SU-DHL-6 (cell line): ENCODE data around the gene SLC10A3.
A peak's percentile ranks its signal among the peaks of the same experiment; 100 is the strongest.

Experiments used
- H2AFZ ChIP-seq: fragments of 200-600 bp; sonication (generic); 2 replicates; pipeline ENCODE4 v1.6.1; 2014; ENCODE audit warnings: low read depth, mild to moderate bottlenecking, moderate library complexity, mixed read lengths, antibody characterized with exemption, low read length; ENCODE audit not compliant: severe bottlenecking
- H3F3A ChIP-seq: fragments of 200-600 bp; shearing (Covaris generic); 2 replicates; pipeline ENCODE4 v1.6.0; 2016; ENCODE audit warnings: antibody characterized with exemption, mild to moderate bottlenecking; ENCODE audit not compliant: insufficient read depth
- H3K27ac ChIP-seq: fragments of 200-600 bp; sonication (generic); 2 replicates; pipeline ENCODE4 v1.5.1; 2016; ENCODE audit warnings: low read depth, mild to moderate bottlenecking, low read length, moderate library complexity, mixed read lengths
- H3K27me3 ChIP-seq: fragments of 200-600 bp; sonication (generic), shearing (Covaris generic); 2 replicates; pipeline ENCODE4 v1.6.0; 2014; ENCODE audit warnings: mild to moderate bottlenecking, low read length
- H3K36me3 ChIP-seq: fragments of 200-600 bp; sonication (generic); 2 replicates; pipeline ENCODE4 v1.6.1; 2014; ENCODE audit warnings: mild to moderate bottlenecking, low read length, mixed read lengths
- H3K4me2 ChIP-seq: fragments of 300-600, 200-600 bp; shearing (Covaris generic), sonication (generic); 2 replicates; pipeline ENCODE4 v1.6.0; 2014; ENCODE audit warnings: low read length, low read depth, mild to moderate bottlenecking; ENCODE audit not compliant: poor library complexity, severe bottlenecking
- H3K4me3 ChIP-seq: fragments of 200-600 bp; sonication (generic); 2 replicates; pipeline ENCODE4 v1.5.1; 2014; ENCODE audit warnings: antibody characterized with exemption, low read length, mild to moderate bottlenecking, mixed read lengths; ENCODE audit not compliant: insufficient read depth, poor library complexity, severe bottlenecking
- H3K79me2 ChIP-seq: fragments of 200-600 bp; sonication (generic); 2 replicates; pipeline ENCODE4 v1.6.1; 2014; ENCODE audit warnings: mild to moderate bottlenecking, low read length, moderate library complexity; ENCODE audit not compliant: insufficient read depth
- H3K9ac ChIP-seq: fragments of 200-600 bp; sonication (generic); 2 replicates; pipeline ENCODE4 v1.7.0; 2014; ENCODE audit warnings: mild to moderate bottlenecking, low read length
- H3K9me2 ChIP-seq: fragments of 200-600 bp; sonication (generic); replicated peaks from 2 replicates; pipeline ENCODE4 v1.6.1; 2014; ENCODE audit warnings: low read length; ENCODE audit not compliant: insufficient read depth
- H3K9me3 ChIP-seq: fragments of 200-600 bp; sonication (generic); 2 replicates; pipeline ENCODE4 v1.6.1; 2014; ENCODE audit warnings: low read length, mixed read lengths; ENCODE audit not compliant: insufficient read depth
- H4K20me1 ChIP-seq: fragments of 200-600 bp; sonication (generic); 2 replicates; pipeline ENCODE4 v1.6.1; 2014; ENCODE audit warnings: low read depth, mild to moderate bottlenecking, antibody characterized with exemption, low read length, moderate library complexity, mixed read lengths
- EZH2phosphoT487 ChIP-seq: fragments of 200-600 bp; sonication (generic), shearing (Covaris generic); conservative IDR thresholded peaks from 2 replicates; pipeline ENCODE4 v1.6.1; 2018; ENCODE audit warnings: mild to moderate bottlenecking, antibody characterized with exemption, low read length, moderate library complexity, mixed read lengths
- TF ChIP-seq, protein P1 (sequence below): fragments of 200-600 bp; sonication (generic); IDR thresholded peaks from one replicate; pipeline ENCODE4 v1.5.1; 2017; ENCODE audit warnings: antibody characterized with exemption, mild to moderate bottlenecking, low read length, moderate library complexity; ENCODE audit not compliant: insufficient read depth, poor library complexity, severe bottlenecking

The SLC10A3 gene, protein sequence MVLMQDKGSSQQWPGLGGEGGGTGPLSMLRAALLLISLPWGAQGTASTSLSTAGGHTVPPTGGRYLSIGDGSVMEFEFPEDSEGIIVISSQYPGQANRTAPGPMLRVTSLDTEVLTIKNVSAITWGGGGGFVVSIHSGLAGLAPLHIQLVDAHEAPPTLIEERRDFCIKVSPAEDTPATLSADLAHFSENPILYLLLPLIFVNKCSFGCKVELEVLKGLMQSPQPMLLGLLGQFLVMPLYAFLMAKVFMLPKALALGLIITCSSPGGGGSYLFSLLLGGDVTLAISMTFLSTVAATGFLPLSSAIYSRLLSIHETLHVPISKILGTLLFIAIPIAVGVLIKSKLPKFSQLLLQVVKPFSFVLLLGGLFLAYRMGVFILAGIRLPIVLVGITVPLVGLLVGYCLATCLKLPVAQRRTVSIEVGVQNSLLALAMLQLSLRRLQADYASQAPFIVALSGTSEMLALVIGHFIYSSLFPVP

DNA sequence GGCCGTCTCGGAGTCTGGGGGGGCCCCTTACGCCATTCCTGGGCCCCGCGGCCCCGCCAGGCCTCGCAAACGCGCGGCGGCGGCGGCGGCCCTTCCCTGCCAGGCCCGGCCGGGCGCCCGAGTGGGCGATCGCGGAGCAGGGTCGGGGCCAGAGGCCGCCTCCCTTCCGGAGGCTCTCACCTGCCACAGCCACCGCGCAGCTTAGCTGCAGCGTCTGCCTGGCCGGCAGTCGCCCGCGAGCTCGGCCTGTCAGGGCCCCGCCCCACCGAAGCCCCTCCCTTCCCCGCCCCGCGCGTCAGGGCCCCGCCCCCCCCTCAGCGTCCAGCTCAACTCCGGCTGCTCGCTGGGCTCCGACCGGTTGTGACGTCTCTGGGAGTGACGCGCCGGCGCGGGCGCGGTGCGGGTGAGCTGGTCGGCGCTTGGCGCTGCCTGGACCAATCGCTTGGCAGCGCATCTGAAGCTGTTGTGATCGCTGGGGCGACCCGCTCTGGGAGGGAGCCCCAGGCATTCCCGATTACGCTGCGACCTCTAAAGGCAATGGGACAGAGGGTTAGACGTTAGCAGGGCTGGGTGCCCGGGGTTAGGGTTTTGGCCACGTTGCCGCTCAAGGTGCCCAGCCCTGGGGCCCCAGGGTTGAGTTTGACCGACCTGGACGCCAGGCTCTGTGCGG lies at the start of gene SLC10A3:
SLC10A3 (minus strand) TSS at position 216 of the 670 bp plus-strand sequence. CDS start 1,689 bp downstream, outside the sequence.
- Histone ChIP-seq H3K4me2 (peak within 1 kb of the TSS; percentile 81), H3K9me2 (no peaks in the 10 kb centered on the region), H4K20me1 (no peaks in the 10 kb centered on the region), H3K9ac (peak within 1 kb of the TSS; percentile 74), H3K79me2 (peaks cover 8% of the 10 kb centered on the region), H3K27me3 (no peaks in the 10 kb centered on the region), H3K36me3 (no peaks in the 10 kb centered on the region), H3K27ac (peak within 1 kb of the TSS; percentile 65), H2AFZ (peak within 1 kb of the TSS; percentile 89), H3F3A (peaks cover 6% of the 10 kb centered on the region), H3K9me3 (no peaks in the 10 kb centered on the region), H3K4me3 (peak within 1 kb of the TSS; percentile 76)
- TF ChIP-seq, protein P1, sequence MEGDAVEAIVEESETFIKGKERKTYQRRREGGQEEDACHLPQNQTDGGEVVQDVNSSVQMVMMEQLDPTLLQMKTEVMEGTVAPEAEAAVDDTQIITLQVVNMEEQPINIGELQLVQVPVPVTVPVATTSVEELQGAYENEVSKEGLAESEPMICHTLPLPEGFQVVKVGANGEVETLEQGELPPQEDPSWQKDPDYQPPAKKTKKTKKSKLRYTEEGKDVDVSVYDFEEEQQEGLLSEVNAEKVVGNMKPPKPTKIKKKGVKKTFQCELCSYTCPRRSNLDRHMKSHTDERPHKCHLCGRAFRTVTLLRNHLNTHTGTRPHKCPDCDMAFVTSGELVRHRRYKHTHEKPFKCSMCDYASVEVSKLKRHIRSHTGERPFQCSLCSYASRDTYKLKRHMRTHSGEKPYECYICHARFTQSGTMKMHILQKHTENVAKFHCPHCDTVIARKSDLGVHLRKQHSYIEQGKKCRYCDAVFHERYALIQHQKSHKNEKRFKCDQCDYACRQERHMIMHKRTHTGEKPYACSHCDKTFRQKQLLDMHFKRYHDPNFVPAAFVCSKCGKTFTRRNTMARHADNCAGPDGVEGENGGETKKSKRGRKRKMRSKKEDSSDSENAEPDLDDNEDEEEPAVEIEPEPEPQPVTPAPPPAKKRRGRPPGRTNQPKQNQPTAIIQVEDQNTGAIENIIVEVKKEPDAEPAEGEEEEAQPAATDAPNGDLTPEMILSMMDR = peak; percentile 9
- no peak for TF ChIP-seq EZH2phosphoT487

DNA sequence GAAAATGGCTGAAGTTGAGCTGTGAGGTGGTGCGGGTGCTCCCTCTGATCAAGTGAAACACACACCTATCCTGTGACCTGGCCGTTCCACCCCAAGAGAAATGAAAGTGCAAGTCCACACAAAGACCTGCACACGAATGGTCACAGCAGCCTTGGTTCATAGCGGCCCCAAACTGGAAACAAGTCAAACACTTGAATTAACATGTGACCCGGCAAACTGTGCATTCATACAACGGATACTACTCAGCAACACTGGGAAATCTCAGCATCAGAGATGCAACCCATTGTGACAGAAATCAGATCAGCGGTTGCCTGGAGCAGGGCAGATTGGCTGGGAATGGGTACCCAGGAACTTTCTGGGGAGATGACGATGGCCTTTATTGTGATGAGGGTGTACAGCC lies 48.6 kb upstream of the SLC10A3 start:
- Histone ChIP-seq H3K36me3 (no peaks in the 10 kb centered on the region), H3K79me2 (no peaks in the 10 kb centered on the region), H3K27ac (no peak overlapping the region), H3K9ac (no peak overlapping the region), H2AFZ (no peak overlapping the region), H3F3A (no peaks in the 10 kb centered on the region), H3K4me2 (no peak overlapping the region), H3K9me3 (no peaks in the 10 kb centered on the region), H3K9me2 (no peaks in the 10 kb centered on the region), H4K20me1 (no peaks in the 10 kb centered on the region), H3K4me3 (no peak overlapping the region), H3K27me3 (no peaks in the 10 kb centered on the region)
- TF ChIP-seq, protein P1 = no peak
- no peak for TF ChIP-seq EZH2phosphoT487

DNA sequence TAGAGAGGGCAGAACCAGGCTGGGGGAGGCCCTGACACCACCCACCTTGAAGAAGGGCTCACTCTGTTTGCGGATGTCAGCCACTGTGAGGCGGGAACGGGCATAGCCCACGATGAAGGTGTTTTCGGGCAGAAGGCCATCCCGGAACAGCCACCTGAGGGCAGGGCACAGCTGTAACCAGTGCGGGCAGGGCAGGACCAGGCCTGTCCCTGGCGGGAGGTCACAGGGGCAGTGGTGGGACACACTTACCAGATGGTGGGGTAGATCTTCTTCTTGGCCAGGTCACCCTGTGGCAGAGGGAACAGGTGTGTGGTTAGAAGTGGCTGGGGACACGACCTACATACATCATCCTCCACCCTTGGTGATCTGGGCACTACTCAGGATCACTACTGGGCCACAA lies 45.5 kb upstream of the SLC10A3 start:
- Histone ChIP-seq H3K79me2 (no peaks in the 10 kb centered on the region), H2AFZ (no peak overlapping the region), H3K27me3 (no peaks in the 10 kb centered on the region), H3K4me2 (no peak overlapping the region), H3K9me2 (no peaks in the 10 kb centered on the region), H4K20me1 (no peaks in the 10 kb centered on the region), H3F3A (no peaks in the 10 kb centered on the region), H3K27ac (no peak overlapping the region), H3K9me3 (no peaks in the 10 kb centered on the region), H3K4me3 (no peak overlapping the region), H3K9ac (no peak overlapping the region), H3K36me3 (no peaks in the 10 kb centered on the region)
- TF ChIP-seq, protein P1 = no peak
- TF ChIP-seq EZH2phosphoT487 = no peak
